GM21381 (cell line): ENCODE measurements around the gene GRAMD2B.

Experiments used
- ATAC-seq: cut with Tn5 transposase; IDR thresholded peaks from one replicate; pipeline ENCODE4 v1.9.1; 2021; ENCODE audit warnings: mild to moderate bottlenecking, moderate library complexity; ENCODE audit not compliant: unreplicated experiment

Gene GRAMD2B

GRCh38 chr5:126472538-126472889 lies 49.3 kb downstream of the GRAMD2B start:
- ATAC-seq, result no peak

DNA sequence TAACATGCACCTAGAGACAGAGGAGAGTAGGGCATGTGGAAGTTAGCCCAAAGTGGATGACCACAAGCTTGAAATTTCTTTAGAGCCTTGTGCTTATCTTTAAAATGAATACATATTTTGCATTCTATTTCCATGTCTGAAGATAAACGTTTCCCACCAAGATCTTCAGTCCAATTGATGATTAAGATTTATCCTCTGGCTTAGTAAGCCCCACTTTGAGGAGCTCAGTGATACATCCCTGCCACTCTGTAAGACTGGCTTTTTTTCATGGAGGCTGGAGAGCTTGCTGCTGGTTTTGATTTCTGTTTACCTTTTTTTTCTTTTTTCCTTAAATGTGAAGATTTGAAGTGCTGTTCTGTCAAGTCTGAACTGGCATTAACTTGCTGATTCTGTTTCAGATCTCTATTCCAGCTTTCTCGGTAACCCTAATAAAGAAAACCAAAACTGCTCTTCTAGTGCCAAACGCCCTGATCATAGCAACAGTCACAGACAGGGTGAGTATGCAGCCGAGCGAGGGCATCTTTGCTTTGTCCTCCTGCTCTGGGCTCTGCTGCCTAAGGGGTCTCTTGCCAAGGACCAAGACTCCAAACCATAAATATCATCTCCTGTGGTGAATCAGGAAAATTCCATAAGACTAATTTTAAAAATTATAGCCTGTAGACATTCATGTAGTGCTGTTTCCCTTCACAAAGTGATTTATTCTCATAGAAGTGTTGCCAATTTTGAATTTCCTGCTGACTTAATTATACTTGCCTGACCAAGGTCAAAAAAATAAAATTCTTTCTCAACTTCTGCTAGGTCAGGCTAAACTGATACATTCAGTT lies 54.3 kb downstream of the GRAMD2B start:
- ATAC-seq, result no peak

DNA sequence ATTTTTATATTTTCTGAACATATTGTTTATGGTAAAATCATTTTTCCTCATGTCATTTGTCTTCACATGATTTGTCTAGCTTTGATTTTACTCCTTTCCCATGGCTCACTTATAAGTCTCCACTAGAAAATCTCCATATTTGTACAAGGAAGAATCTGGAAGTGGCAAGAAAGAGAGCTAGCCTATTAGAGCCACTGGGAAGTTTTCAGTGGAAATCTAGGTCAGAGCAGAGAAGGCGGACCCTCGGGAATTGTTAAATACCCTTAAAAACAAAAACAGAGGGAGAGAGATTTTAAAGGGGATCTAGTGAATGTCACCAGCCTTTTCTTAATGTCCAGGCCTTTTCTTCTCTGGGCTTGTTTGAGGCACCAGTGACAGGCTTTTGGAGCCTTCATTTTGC lies 56.6 kb downstream of the GRAMD2B start:
- ATAC-seq, result no peak

- ATAC-seq, result no peak
Measured at GRCh38 chr5:126480824-126481223, 57.6 kb downstream of the GRAMD2B start.

GRCh38 chr5:126481243-126481642 lies 58.0 kb downstream of the GRAMD2B start:
- ATAC-seq, result no peak

GRCh38 chr5:126482591-126482990 lies 59.4 kb downstream of the GRAMD2B start:
- ATAC-seq, result no peak

- no peak for ATAC-seq
Measured at GRCh38 chr5:126483156-126483555, 59.9 kb downstream of the GRAMD2B start.

GRCh38 chr5:126484253-126484652 lies 61.0 kb downstream of the GRAMD2B start:
- no peak for ATAC-seq

DNA sequence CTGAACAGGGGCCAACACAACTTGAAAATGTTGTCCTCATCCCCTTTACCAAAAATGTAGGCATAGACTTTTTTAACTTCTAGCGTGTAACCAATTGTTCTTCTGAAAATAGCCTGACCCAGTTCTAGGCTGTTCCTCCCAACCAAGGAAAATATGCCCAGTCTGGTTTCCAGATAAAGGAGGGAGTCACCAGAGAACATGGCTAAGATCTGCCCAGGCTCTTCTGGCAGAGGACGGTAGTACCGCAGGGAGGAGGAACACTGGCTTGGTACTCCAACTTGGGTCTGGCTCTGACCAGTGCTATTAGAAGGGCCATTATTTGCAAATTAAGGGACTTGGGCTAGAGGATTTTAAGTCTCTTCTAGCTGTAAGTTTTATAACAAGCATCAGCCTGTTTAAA lies 63.1 kb downstream of the GRAMD2B start:
- ATAC-seq, result no peak

DNA sequence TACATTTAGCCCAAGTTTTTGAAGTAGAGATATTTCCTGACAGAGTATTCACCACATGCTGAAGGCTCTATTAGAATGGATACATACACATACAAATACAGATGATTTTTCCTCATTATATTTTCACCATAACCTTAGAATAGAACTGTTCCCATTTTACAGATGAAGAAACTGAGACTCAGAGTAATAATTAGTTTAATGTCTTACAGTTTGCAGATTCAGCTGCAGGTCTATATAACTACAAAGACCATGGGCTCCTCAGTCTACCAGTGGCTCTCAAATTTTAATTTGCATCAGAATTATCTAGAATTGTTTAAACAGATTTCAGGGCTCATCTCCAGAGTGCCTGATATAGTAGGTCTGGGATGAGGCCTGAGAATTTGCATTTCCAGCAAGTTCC lies 64.4 kb downstream of the GRAMD2B start:
- no peak for ATAC-seq

DNA sequence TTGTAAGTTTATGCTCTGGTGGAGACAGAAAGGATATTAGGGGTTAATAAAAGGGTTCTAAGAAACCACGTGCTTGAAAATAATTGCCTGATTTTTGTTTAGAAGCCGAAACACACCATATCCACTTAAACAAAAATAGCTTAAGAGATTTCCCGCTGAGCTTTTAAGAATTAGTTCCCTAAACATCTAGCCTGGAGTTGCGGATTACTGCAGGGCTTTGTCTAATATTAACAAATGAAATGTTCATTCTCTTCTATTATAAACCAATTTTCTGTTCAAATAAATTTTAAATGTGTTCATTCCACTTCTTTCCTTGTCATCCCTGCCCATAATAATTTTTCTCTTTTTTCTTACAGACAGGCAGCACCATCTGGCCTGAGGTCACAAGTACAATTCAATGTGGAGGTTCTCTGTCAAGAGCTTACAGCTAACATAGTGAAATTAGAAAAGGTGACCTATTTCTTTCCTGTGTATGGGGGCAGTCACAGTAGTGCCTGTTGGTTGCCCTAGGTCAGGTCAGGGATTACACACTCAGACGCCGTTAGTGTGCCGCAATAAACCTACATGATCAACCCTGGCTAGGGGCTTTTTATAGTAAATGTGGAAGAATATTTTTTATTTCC lies 65.3 kb downstream of the GRAMD2B start:
- no peak for ATAC-seq

- no peak for ATAC-seq
Measured at GRCh38 chr5:126490167-126490940, 67.1 kb downstream of the GRAMD2B start.

DNA sequence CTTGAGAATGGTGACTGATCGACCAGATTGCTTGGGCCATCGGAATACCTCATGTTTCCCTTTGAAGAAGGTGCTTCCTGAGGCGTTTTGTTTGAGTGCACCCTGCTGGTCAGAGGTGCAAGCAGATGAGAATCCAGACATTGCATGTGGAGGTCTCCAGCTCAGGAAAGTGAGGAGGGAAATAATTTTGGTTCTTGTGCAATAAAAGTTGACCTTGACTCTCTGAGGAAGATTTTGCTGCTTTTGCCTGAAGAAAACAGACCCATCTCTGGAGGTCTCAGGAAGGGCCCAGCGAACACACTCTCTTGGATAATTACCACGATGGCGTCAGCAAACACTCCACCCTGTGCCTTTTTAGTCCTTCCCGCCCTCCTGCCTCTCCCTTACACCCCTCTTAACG lies 69.7 kb downstream of the GRAMD2B start:
- ATAC-seq, result no peak

GRCh38 chr5:126494393-126494792 lies 71.2 kb downstream of the GRAMD2B start:
- ATAC-seq, result no peak

GRCh38 chr5:126497506-126497905 lies 74.3 kb downstream of the GRAMD2B start:
- no peak for ATAC-seq

DNA sequence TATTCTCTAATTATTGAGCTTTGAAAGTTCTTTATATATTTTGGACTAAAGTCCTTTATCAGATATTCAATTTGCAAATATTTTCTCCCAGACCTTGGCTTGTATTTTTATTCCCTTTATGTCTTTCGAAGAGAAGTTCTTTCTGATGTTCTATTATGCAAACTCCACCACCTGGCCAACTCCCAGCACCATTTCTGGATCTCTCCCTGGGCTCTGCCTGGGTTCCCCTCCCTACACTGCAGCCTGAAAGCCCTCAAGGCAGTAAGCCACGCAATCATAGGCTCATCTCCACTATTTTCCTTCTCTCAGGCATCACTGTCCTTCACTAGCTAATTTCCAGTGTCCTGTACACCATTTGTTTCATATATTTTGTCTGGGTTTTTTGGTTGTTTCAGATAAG lies 76.1 kb downstream of the GRAMD2B start:
- no peak for ATAC-seq

- ATAC-seq, result peak; percentile 72
Measured at GRCh38 chr5:126499853-126500342, 76.7 kb downstream of the GRAMD2B start.

DNA sequence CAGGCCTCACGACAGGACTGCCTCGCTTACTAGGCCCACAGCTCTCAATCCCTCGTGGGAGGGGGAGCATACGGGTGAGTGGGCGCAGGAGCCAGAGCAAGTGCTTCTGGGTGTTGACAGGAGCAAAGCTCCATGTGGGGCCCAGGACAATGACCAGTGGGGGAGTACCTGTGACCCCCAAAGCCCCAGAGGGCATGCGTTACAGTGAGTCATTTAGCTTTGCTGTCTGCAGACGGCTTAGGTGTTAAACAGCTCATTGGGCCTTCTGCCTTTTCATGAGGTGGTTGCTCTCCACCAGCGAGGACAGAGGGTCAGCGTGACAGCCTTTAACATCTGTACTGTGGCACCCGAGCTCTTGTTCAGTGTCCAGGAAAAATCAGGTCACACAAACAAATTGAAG lies 78.2 kb downstream of the GRAMD2B start:
- ATAC-seq, result no peak

GRCh38 chr5:126503602-126504104 lies 80.4 kb downstream of the GRAMD2B start:
- no peak for ATAC-seq

DNA sequence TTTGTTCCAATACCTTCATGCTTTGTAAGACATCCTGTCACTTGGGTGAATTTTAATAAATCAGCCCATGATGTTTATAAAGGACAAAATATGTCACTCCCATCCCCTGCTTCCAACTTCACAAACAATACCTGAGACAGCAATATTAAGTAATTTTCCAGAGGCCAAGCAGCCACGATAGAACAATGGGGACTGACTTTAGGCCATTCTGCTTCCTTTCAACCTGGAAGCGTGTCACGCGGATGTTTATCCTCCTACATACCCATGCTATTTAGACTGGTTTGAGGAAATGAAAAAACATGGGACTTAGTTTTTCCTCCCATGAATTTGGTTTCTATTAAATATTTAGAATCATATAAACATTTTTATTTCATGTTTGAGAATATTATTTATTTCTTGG lies 82.9 kb downstream of the GRAMD2B start:
- no peak for ATAC-seq

DNA sequence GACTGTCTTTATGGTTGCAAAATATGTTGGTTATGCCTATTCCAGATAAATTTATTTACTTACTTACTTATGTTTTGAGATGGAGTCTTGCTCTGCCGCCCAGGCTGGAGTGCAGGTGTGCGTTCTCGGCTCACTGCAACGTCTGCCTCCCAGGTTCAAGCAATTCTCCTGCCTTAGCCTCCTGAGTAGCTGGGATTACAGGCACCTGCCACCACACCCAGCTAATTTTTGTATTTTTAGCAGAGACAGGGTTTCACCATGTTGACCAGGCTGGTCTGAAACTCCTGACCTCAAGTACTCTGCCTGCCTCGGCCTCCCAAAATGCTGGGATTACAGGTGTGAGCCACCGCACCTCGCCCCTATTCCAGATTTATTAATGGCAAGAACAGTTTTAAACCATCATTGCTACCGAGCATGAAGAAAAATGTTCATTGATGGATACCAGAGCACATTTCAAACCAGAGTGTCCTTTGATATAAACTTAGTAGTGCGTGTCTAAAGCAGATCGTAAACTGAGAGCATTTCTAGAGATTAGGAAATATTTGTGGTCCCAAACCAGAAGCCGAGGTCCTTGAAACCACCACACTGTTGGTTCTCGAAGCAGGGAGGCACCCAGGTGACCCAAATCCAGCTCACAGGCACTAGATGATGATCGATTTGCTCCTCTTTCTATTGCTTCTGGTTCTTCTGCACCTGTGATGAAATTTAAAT lies 85.2 kb downstream of the GRAMD2B start:
- no peak for ATAC-seq
